Heart left ventricle (tissue), 16 donors: ENCODE results near the gene HMG20A. TPM values are rescaled to one million over a fixed set of nuclear protein-coding genes. Genes with fewer than 3 reads are reported as not detected.
A peak's percentile ranks its signal among the peaks of the same experiment; 100 is the strongest.

Source experiments
- ATAC-seq, 4 donors: fragments of 200-7000 bp; cut with Tn5 transposase; one replicate each; pipeline ENCODE4 v1.9.1; 2020 to 2022; ENCODE audit warnings: moderate library complexity in 4 of 4, mild to moderate bottlenecking in 3 of 4, moderate number of reproducible peaks in 1 of 4
- DNase-seq, 5 donors: peaks; one replicate each; pipeline ENCODE4 v3.0.0-alpha.2; 2020
- H3K27ac ChIP-seq, 12 donors: fragments of 200-600 bp; sonication (generic) in 4 of 12; one replicate each; pipeline versions ENCODE4 v1.5.0 to v1.8.0; 2016 to 2022; ENCODE audit warnings: mild to moderate bottlenecking in 2 of 12
- H3K27me3 ChIP-seq, 9 donors: fragments of 200-600 bp; sonication (generic) in 2 of 9; one replicate each; pipeline versions ENCODE4 v1.5.1 to v1.8.0; 2016 to 2022; ENCODE audit warnings: mild to moderate bottlenecking in 3 of 9
- H3K36me3 ChIP-seq, 9 donors: fragments of 200-600 bp; sonication (generic) in 2 of 9; one replicate each; pipeline versions ENCODE4 v1.5.0 to v1.8.0; 2018 to 2022; ENCODE audit warnings: mild to moderate bottlenecking in 2 of 9
- H3K4me1 ChIP-seq, 12 donors: fragments of 200-600 bp; sonication (generic) in 4 of 12; one replicate each; pipeline versions ENCODE4 v1.5.0 to v1.8.0; 2016 to 2022; ENCODE audit warnings: mild to moderate bottlenecking in 3 of 12
- H3K4me3 ChIP-seq, 12 donors: fragments of 200-600 bp; sonication (generic) in 4 of 12; one replicate each; pipeline versions ENCODE4 v1.5.0 to v1.8.0; 2017 to 2022; ENCODE audit warnings: mild to moderate bottlenecking in 9 of 12, moderate library complexity in 4 of 12
- H3K9me3 ChIP-seq, 12 donors: fragments of 200-600 bp; sonication (generic) in 4 of 12; one replicate each; pipeline versions ENCODE4 v1.5.0 to v1.8.0; 2016 to 2022; ENCODE audit warnings: mild to moderate bottlenecking in 1 of 12
- CTCF ChIP-seq, 12 donors: fragments of 200-600 bp; sonication (generic) in 4 of 12; IDR thresholded peaks; one replicate each; pipeline versions ENCODE4 v1.5.0 to v1.8.0; 2018 to 2022; ENCODE audit warnings: antibody characterized with exemption in 12 of 12, mild to moderate bottlenecking in 5 of 12
- POLR2A ChIP-seq, 2 donors: fragments of 450-650 bp; IDR thresholded peaks; one replicate each; pipeline ENCODE4 v1.6.1; 2017; ENCODE audit warnings: antibody characterized with exemption in 2 of 2, mild to moderate bottlenecking in 2 of 2, moderate library complexity in 2 of 2
- WGBS, 4 donors: extraction: QIAGEN DNeasy Blood & Tissue Kit in 2 of 4; methylation state at CpG; one replicate each; pipeline versions ENCODE4 v1.1.5 to v1.1.7; 2013 to 2018; 5-methylcytosine and 5-hydroxymethylcytosine counted together
- intact Hi-C, 10 donors: fragments of 100-400 bp; cut with DNase I; formaldehyde crosslinking; loops; one replicate each; pipeline versions ENCODE4 v1.11.1 to v1.14.2; 2022
- polyA plus RNA-seq, 2 donors: library from polyadenylated mRNA; stranded (reverse); fragments of 200-250 nt; gene quantifications; one replicate each; pipeline ENCODE4 v1.2.3, GENCODE V29; 2013
- total RNA-seq, 9 donors: library from RNA; depleted of rRNA in 2 of 9; stranded (reverse); fragments of >200 nt in 2 of 9; fragmentation: NEBNext Ultra II Directional in 3 of 9; extraction: Animal tissue kit (Norgen Biotek cat#: 25700) in 3 of 9; gene quantifications; one replicate each; pipeline versions ENCODE4 v1.1.0 to v1.2.4, GENCODE V29; 2016 to 2023
- donor health status: ischemic (EF 13 %, LVEDD 7.1; RV severe dilation, severe dysfunction).
- donor health status: healthy with polysubstance abuse.
- donor health status: DM: no; HTN: yes; CAD: no.
- donor health status: DM: no; HTN: no; CAD: no.
- donor health status: ischemic (EF 25% LVEDD 6.9; RV normal size, moderate dysfunction).
- donor health status: ischemic (EF 25% LVEDD 5.7; RV mildly dilated, moderate dysfunction).
- donor health status: healthy.
- donor health status: DM: yes; HTN: yes; CAD: no.
- donor health status: ischemic (EF 35%, LVEDD 5.7; RV mildly dilated, moderate dysfunction).
- donor health status: nonischemic (EF 11% LVEDD 7.7; RV severe dilation, severe dysfunction).
- donor health status: DM: yes; HTN: yes; CAD: no.
- donor health status: PGD.
- donor health status: ischemic (EF 29% LVEDD 5.4; RV normal size, mild dysfunction).
- donor health status: nonischemic (EF 23%, LVEDD 6.1; RV moderate dilation, normal function).

Gene HMG20A
- total and polyA plus RNA-seq, 11 donors, result 14.8 to 54.1 (median 32.0) TPM

- intact Hi-C loops, result no loop called here
- ATAC-seq (no peak), DNase-seq (no peak)
- Histone ChIP-seq H3K27me3 (no peaks in the 10 kb centered on the region), H3K27ac (no peak overlapping the region), H3K4me3 (no peak overlapping the region), H3K4me1 (peaks cover 0 to 15% (median 4%) of the 10 kb centered on the region in 12 donors), H3K9me3 (no peaks in the 10 kb centered on the region), H3K36me3 (peaks cover 0 to 99% (median 88%) of the 10 kb centered on the region in 9 donors)
- 91 to 96% (median 93%) methylated on average over 3 of the region's 3 CpGs for WGBS, 4 donors
- TF ChIP-seq CTCF (IDR thresholded peaks at IDR 0.05) (no peak), POLR2A (IDR thresholded peaks at IDR 0.05) (no peak)
Measured at GRCh38 chr15:77468896-77469295, 48.2 kb downstream of the HMG20A start.

GRCh38 chr15:77470235-77470634 is 49.5 kb downstream of the HMG20A start:
- Histone ChIP-seq H3K4me1 (peaks cover 0 to 28% (median 8%) of the 10 kb centered on the region in 12 donors), H3K4me3 (no peak overlapping the region), H3K27me3 (no peaks in the 10 kb centered on the region), H3K27ac (no peak overlapping the region), H3K9me3 (no peaks in the 10 kb centered on the region), H3K36me3 (peaks cover 0 to 85% (median 76%) of the 10 kb centered on the region in 9 donors)
- TF ChIP-seq POLR2A (IDR thresholded peaks at IDR 0.05) (no peak), CTCF (IDR thresholded peaks at IDR 0.05) (no peak)
- DNase-seq (no peak), ATAC-seq (no peak)
- intact Hi-C loops, result no loop called here

GRCh38 chr15:77473328-77473727 is 52.6 kb downstream of the HMG20A start:
- DNase-seq (no peak), ATAC-seq (no peak)
- TF ChIP-seq POLR2A (IDR thresholded peaks at IDR 0.05), result no peak
- no peak for TF ChIP-seq CTCF (IDR thresholded peaks at IDR 0.05)
- peak overlapping the region in 6 of 12 donors; percentile 12 to 70 (median 62) for H3K27ac ChIP-seq
- intact Hi-C loops, result no loop called here
- H3K27me3 ChIP-seq, result no peaks in the 10 kb centered on the region
- H3K4me3 ChIP-seq, result no peak overlapping the region
- no peaks in the 10 kb centered on the region for H3K9me3 ChIP-seq
- H3K4me1 ChIP-seq, result peaks cover 0 to 45% (median 7%) of the 10 kb centered on the region in 12 donors
- peaks cover 0 to 78% (median 61%) of the 10 kb centered on the region in 9 donors for H3K36me3 ChIP-seq

GRCh38 chr15:77474310-77474988 is 53.8 kb downstream of the HMG20A start:
- 77 to 84% (median 82%) methylated on average over 3 of the region's 3 CpGs for WGBS, 4 donors

More at GRCh38 chr15:77474310-77474988, 53.8 kb downstream of the HMG20A start:
- TF ChIP-seq CTCF (IDR thresholded peaks at IDR 0.05) (no peak), POLR2A (IDR thresholded peaks at IDR 0.05) (no peak)
- intact Hi-C loops, result loop anchor here in 1 of 10 donors (2.0 kb wide), 1 partner anchor 52 kb away; no protein-coding TSS in a partner anchor
- H3K9me3 ChIP-seq, result no peaks in the 10 kb centered on the region
- H3K4me3 ChIP-seq, result no peak overlapping the region
- H3K36me3 ChIP-seq, result peaks cover 0 to 80% (median 61%) of the 10 kb centered on the region in 9 donors
- peaks cover 0 to 46% (median 7%) of the 10 kb centered on the region in 12 donors for H3K4me1 ChIP-seq
- no peaks in the 10 kb centered on the region for H3K27me3 ChIP-seq
- H3K27ac ChIP-seq, result peak overlapping the region; percentile 1 to 75 (median 62)
- peak; percentile 88 to 94 (median 92) for ATAC-seq
- DNase-seq, result no peak
